ENCODE data around the gene ZNF609.

DNA sequence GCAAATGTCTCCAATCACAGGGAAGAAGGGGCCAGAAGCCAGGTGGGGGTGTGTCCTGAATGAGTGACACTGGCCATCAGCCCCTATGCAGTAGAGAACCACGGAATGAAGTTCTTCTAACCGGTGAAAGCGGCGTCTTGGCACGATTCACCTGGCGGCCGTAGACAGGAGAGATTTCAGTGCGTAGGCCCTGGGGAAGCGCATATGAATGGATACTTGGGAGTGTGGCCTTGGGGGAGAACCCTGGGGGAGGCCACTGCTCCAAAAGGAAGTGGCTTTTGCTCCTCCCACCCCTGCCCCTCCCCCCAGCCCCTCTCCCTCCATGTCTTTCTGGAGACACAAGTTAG lies 271.4 kb downstream of the ZNF609 start:
- TF ChIP-seq JUN (CRISPR knock-in tag; IDR thresholded peaks at IDR 0.05) (no peak), TBL1XR1 (IDR thresholded peaks at IDR 0.05; ENCODE audit: borderline replicate concordance, low read length, partially characterized antibody) (no peak), RAD51 (IDR thresholded peaks at IDR 0.05; ENCODE audit: borderline replicate concordance) (no peak), TAF1 (CRISPR knock-in tag; IDR thresholded peaks at IDR 0.05) (no peak), SKI (IDR thresholded peaks at IDR 0.05; ENCODE audit: partially characterized antibody) (no peak), TRIM24 (CRISPR knock-in tag; IDR thresholded peaks at IDR 0.05) (no peak), HOXA7 (CRISPR knock-in tag; IDR thresholded peaks at IDR 0.05) (no peak), TOE1 (CRISPR knock-in tag; IDR thresholded peaks at IDR 0.05) (no peak), MZF1 (CRISPR knock-in tag; IDR thresholded peaks at IDR 0.05; ENCODE audit: borderline replicate concordance) (no peak)
- TF ChIP-seq, protein P1, sequence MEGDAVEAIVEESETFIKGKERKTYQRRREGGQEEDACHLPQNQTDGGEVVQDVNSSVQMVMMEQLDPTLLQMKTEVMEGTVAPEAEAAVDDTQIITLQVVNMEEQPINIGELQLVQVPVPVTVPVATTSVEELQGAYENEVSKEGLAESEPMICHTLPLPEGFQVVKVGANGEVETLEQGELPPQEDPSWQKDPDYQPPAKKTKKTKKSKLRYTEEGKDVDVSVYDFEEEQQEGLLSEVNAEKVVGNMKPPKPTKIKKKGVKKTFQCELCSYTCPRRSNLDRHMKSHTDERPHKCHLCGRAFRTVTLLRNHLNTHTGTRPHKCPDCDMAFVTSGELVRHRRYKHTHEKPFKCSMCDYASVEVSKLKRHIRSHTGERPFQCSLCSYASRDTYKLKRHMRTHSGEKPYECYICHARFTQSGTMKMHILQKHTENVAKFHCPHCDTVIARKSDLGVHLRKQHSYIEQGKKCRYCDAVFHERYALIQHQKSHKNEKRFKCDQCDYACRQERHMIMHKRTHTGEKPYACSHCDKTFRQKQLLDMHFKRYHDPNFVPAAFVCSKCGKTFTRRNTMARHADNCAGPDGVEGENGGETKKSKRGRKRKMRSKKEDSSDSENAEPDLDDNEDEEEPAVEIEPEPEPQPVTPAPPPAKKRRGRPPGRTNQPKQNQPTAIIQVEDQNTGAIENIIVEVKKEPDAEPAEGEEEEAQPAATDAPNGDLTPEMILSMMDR (CRISPR knock-in tag; IDR thresholded peaks at IDR 0.05) = no peak
- TF ChIP-seq, protein P2, sequence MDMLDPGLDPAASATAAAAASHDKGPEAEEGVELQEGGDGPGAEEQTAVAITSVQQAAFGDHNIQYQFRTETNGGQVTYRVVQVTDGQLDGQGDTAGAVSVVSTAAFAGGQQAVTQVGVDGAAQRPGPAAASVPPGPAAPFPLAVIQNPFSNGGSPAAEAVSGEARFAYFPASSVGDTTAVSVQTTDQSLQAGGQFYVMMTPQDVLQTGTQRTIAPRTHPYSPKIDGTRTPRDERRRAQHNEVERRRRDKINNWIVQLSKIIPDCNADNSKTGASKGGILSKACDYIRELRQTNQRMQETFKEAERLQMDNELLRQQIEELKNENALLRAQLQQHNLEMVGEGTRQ (IDR thresholded peaks at IDR 0.05; ENCODE audit: low read depth, low read length) = no peak
- TF ChIP-seq, protein P2 (CRISPR knock-in tag; IDR thresholded peaks at IDR 0.05; ENCODE audit: borderline replicate concordance) = no peak
- TF ChIP-seq, protein P3, sequence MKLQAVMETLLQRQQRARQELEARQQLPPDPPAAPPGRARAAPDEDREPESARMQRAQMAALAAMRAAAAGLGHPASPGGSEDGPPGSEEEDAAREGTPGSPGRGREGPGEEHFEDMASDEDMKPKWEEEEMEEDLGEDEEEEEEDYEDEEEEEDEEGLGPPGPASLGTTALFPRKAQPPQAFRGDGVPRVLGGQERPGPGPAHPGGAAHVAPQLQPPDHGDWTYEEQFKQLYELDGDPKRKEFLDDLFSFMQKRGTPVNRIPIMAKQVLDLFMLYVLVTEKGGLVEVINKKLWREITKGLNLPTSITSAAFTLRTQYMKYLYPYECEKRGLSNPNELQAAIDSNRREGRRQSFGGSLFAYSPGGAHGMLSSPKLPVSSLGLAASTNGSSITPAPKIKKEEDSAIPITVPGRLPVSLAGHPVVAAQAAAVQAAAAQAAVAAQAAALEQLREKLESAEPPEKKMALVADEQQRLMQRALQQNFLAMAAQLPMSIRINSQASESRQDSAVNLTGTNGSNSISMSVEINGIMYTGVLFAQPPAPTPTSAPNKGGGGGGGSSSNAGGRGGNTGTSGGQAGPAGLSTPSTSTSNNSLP (IDR thresholded peaks at IDR 0.05; ENCODE audit: low read depth, low read length) = no peak
- TF ChIP-seq, protein P4, sequence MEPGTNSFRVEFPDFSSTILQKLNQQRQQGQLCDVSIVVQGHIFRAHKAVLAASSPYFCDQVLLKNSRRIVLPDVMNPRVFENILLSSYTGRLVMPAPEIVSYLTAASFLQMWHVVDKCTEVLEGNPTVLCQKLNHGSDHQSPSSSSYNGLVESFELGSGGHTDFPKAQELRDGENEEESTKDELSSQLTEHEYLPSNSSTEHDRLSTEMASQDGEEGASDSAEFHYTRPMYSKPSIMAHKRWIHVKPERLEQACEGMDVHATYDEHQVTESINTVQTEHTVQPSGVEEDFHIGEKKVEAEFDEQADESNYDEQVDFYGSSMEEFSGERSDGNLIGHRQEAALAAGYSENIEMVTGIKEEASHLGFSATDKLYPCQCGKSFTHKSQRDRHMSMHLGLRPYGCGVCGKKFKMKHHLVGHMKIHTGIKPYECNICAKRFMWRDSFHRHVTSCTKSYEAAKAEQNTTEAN (CRISPR knock-in tag; conservative IDR thresholded peaks at IDR 0.05) = no peak
- TF ChIP-seq, protein P5, sequence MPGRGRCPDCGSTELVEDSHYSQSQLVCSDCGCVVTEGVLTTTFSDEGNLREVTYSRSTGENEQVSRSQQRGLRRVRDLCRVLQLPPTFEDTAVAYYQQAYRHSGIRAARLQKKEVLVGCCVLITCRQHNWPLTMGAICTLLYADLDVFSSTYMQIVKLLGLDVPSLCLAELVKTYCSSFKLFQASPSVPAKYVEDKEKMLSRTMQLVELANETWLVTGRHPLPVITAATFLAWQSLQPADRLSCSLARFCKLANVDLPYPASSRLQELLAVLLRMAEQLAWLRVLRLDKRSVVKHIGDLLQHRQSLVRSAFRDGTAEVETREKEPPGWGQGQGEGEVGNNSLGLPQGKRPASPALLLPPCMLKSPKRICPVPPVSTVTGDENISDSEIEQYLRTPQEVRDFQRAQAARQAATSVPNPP (CRISPR knock-in tag; IDR thresholded peaks at IDR 0.05) = no peak
